ENCODE results near the gene ATP13A3.

- no peak for TF ChIP-seq CTCF (IDR thresholded peaks at IDR 0.05)
- TF ChIP-seq POLR2A (IDR thresholded peaks at IDR 0.05): no peak
- no peak for TF ChIP-seq POLR2AphosphoS5 (IDR thresholded peaks at IDR 0.05)
- no peak for TF ChIP-seq EP300 (IDR thresholded peaks at IDR 0.05)
These were observed 94.2 kb downstream of the ATP13A3 start for GRCh38 chr3:194392576-194392975.
